Ascending aorta (tissue), 2 donors: Measurements from ENCODE around the gene MCTP1. TPM values are rescaled to one million over a fixed set of nuclear protein-coding genes. Genes with fewer than 3 reads are reported as not detected.

Experiments
- DNase-seq, 2 donors: peaks; one replicate each; pipeline ENCODE4 v3.0.0-alpha.2; 2019; ENCODE audit warnings: low spot score in 2 of 2
- H3K27ac ChIP-seq, 2 donors: fragments of 200-600 bp; sonication (generic); one replicate each; pipeline ENCODE4 v1.5.1; 2016 to 2017; ENCODE audit warnings: mild to moderate bottlenecking in 1 of 2
- H3K27me3 ChIP-seq: fragments of 200-600 bp; sonication (generic); one replicate; pipeline ENCODE4 v1.5.1; 2017
- H3K36me3 ChIP-seq, 2 donors: fragments of 200-600 bp; sonication (generic); one replicate each; pipeline ENCODE4 v1.5.1; 2016
- H3K4me1 ChIP-seq, 2 donors: fragments of 200-600 bp; sonication (generic); one replicate each; pipeline ENCODE4 v1.5.1; 2016 to 2017; ENCODE audit warnings: mild to moderate bottlenecking in 1 of 2
- H3K4me3 ChIP-seq, 2 donors: fragments of 200-600 bp; sonication (generic); one replicate each; pipeline ENCODE4 v1.5.1; 2016 to 2017; ENCODE audit warnings: mild to moderate bottlenecking in 1 of 2
- H3K9me3 ChIP-seq, 2 donors: fragments of 200-600 bp; sonication (generic); one replicate each; pipeline ENCODE4 v1.5.1; 2016
- CTCF ChIP-seq, 3 experiments: fragments of 200-600 bp in 2 of 3; fragments of 450-650 bp in 1 of 3; sonication (generic) in 2 of 3; IDR thresholded peaks; one replicate each; pipeline ENCODE4 v1.5.1; 2016 to 2019; ENCODE audit warnings: antibody characterized with exemption in 3 of 3, mild to moderate bottlenecking in 1 of 3, moderate library complexity in 1 of 3
- intact Hi-C: fragments of 100-400 bp; cut with DNase I; formaldehyde crosslinking; loops from one replicate; pipeline ENCODE4 v1.15.1; 2023
- total RNA-seq: library from RNA; depleted of rRNA; stranded (reverse); fragments of >200 nt; gene quantifications from one replicate; pipeline ENCODE4 v1.1.0, GENCODE V29; 2016

Gene MCTP1
- total RNA-seq, 1 donor from 2014 or later, result 112 TPM

- no peak overlapping the region for H3K27ac ChIP-seq
- TF ChIP-seq CTCF (IDR thresholded peaks at IDR 0.05), result no peak
- H3K4me1 ChIP-seq, result no peaks in the 10 kb centered on the region
- H3K27me3 ChIP-seq, result no peaks in the 10 kb centered on the region
- intact Hi-C loops, result no loop called here
- H3K4me3 ChIP-seq, result no peak overlapping the region
- no peaks in the 10 kb centered on the region for H3K36me3 ChIP-seq
- no peaks in the 10 kb centered on the region for H3K9me3 ChIP-seq
- DNase-seq, result no peak
These were observed 208.3 kb downstream of the MCTP1 start for GRCh38 chr5:95076395-95077185.

GRCh38 chr5:95075111-95075510, 209.8 kb downstream of the MCTP1 start:
- H3K27me3 ChIP-seq, result no peaks in the 10 kb centered on the region
- no peak for TF ChIP-seq CTCF (IDR thresholded peaks at IDR 0.05)
- intact Hi-C loops, result no loop called here
- H3K4me3 ChIP-seq, result no peak overlapping the region
- no peaks in the 10 kb centered on the region for H3K4me1 ChIP-seq
- no peak for DNase-seq
- no peak overlapping the region for H3K27ac ChIP-seq
- H3K36me3 ChIP-seq, result no peaks in the 10 kb centered on the region
- H3K9me3 ChIP-seq, result no peaks in the 10 kb centered on the region

- H3K36me3 ChIP-seq, result no peaks in the 10 kb centered on the region
- intact Hi-C loops, result no loop called here
- H3K27ac ChIP-seq, result no peak overlapping the region
- H3K27me3 ChIP-seq, result no peaks in the 10 kb centered on the region
- no peak overlapping the region for H3K4me3 ChIP-seq
- no peaks in the 10 kb centered on the region for H3K9me3 ChIP-seq
- TF ChIP-seq CTCF (IDR thresholded peaks at IDR 0.05), result no peak
- DNase-seq, result no peak
- no peaks in the 10 kb centered on the region for H3K4me1 ChIP-seq
These were observed 212.6 kb downstream of the MCTP1 start for GRCh38 chr5:95072281-95072680.

- TF ChIP-seq CTCF (IDR thresholded peaks at IDR 0.05), result no peak
- Histone ChIP-seq H3K9me3 (no peaks in the 10 kb centered on the region), H3K4me1 (no peaks in the 10 kb centered on the region), H3K4me3 (no peak overlapping the region), H3K27me3 (no peaks in the 10 kb centered on the region), H3K36me3 (no peaks in the 10 kb centered on the region), H3K27ac (no peak overlapping the region)
- DNase-seq, result no peak
- intact Hi-C loops, result no loop called here
These were observed 214.0 kb downstream of the MCTP1 start for GRCh38 chr5:95070866-95071265.

- no peaks in the 10 kb centered on the region for H3K27me3 ChIP-seq
- no peak for TF ChIP-seq CTCF (IDR thresholded peaks at IDR 0.05)
- no peaks in the 10 kb centered on the region for H3K4me1 ChIP-seq
- intact Hi-C loops, result no loop called here
- no peak for DNase-seq
- H3K9me3 ChIP-seq, result no peaks in the 10 kb centered on the region
- H3K36me3 ChIP-seq, result no peaks in the 10 kb centered on the region
- no peak overlapping the region for H3K4me3 ChIP-seq
- H3K27ac ChIP-seq, result no peak overlapping the region
These were observed 214.4 kb downstream of the MCTP1 start for GRCh38 chr5:95070453-95070852.
